Astrocyte of the spinal cord (primary cell): ENCODE data around the gene KCP.

ENCODE experiments used
- DNase-seq: peaks from one replicate; pipeline ENCODE4 v3.0.0; 2011; ENCODE audit warnings: low read depth, low spot score
- H3K4me3 ChIP-seq: 2 replicates; pipeline ENCODE4 v1.5.1; 2011; ENCODE audit warnings: low read depth, mild to moderate bottlenecking, low read length, moderate library complexity
- CTCF ChIP-seq: IDR thresholded peaks from 2 replicates; pipeline ENCODE4 v1.5.1; 2012; ENCODE audit warnings: low read depth, mild to moderate bottlenecking, low read length, inconsistent platforms
- in situ Hi-C: cut with HindIII; loops from 2 replicates; pipeline ENCODE4 v1.10.0; 2017; ENCODE audit warnings: low sequenced_read_pairs

KCP gene

GRCh38 chr7:128928882-128929788, 18.6 kb upstream of the KCP start:
- no peak overlapping the region for H3K4me3 ChIP-seq
- TF ChIP-seq CTCF: no peak
- DNase-seq: no peak
- in situ Hi-C loops: no loop called here

GRCh38 chr7:128928159-128928813, 17.8 kb upstream of the KCP start:
- DNase-seq: no peak
- in situ Hi-C loops: no loop called here
- TF ChIP-seq CTCF: no peak
- H3K4me3 ChIP-seq: no peak overlapping the region

GRCh38 chr7:128924707-128925588, 14.4 kb upstream of the KCP start:
- DNase-seq: no peak
- no peak for TF ChIP-seq CTCF
- H3K4me3 ChIP-seq: no peak overlapping the region
- in situ Hi-C loops: no loop called here

GRCh38 chr7:128923411-128923800, 12.9 kb upstream of the KCP start:
- in situ Hi-C loops: no loop called here

GRCh38 chr7:128922496-128923410, 12.2 kb upstream of the KCP start:
- no peak for TF ChIP-seq CTCF
- H3K4me3 ChIP-seq: no peak overlapping the region
- in situ Hi-C loops: no loop called here

More at GRCh38 chr7:128923411-128923800, 12.9 kb upstream of the KCP start:
- TF ChIP-seq CTCF: no peak
- H3K4me3 ChIP-seq: no peak overlapping the region
- no peak for DNase-seq

More at GRCh38 chr7:128922496-128923410, 12.2 kb upstream of the KCP start:
- DNase-seq: no peak
